Endothelial cell of umbilical vein (primary cell): Measurements from ENCODE around the gene ATP11C. TPM values are rescaled to one million over a fixed set of nuclear protein-coding genes. Genes with fewer than 3 reads are reported as not detected.

Experiments
- BruUV-seq: library from RNA; stranded (reverse); fragments of 400-500 nt; replicated peaks from 2 replicates; lab custom pipeline; 2021; lab: Mats Ljungman, UMichigan
- CTCF ChIA-PET: fragments of 300-600, 350-600 bp; sonication (Branson Sonifier 250); formaldehyde crosslinking; loops from one replicate; lab custom pipeline; 2021; ENCODE audit warnings: antibody characterized with exemption, inconsistent platforms; lab: Charles Lee
- POLR2A ChIA-PET: fragments of 300-600, 350-600 bp; sonication (Branson Sonifier 250); formaldehyde crosslinking; loops from one replicate; lab custom pipeline; 2021; ENCODE audit warnings: antibody characterized with exemption, inconsistent platforms; lab: Charles Lee
- DNase-seq: peaks from one replicate; pipeline ENCODE4 v3.0.0-alpha.2; 2011; ENCODE audit warnings: low read depth, low spot score
- FAIRE-seq: peaks from 2 replicates; lab custom pipeline; 2011; peaks lifted over from hg19 to GRCh38; lab: Jason Lieb, UNC
- H2AFZ ChIP-seq: 2 replicates; pipeline ENCODE4 v1.6.0; 2012; ENCODE audit warnings: low read depth, low read length, control low read depth, inconsistent platforms
- H3K27ac ChIP-seq: 2 replicates; pipeline ENCODE4 v1.5.1; 2011; ENCODE audit warnings: low read depth, mild to moderate bottlenecking, control low read depth, low read length, moderate library complexity; ENCODE audit not compliant: insufficient read depth
- H3K27me3 ChIP-seq, 2 experiments: 2 replicates each; pipeline versions ENCODE4 v1.6.0 to v1.6.1; 2011; ENCODE audit warnings: low read length in 2 of 2, mixed read lengths in 1 of 2; ENCODE audit not compliant: control insufficient read depth in 2 of 2, insufficient read depth in 2 of 2
- H3K36me3 ChIP-seq, 2 experiments: 2 replicates in 1 of 2; 3 replicates in 1 of 2; pipeline ENCODE4 v1.5.1; 2011; ENCODE audit warnings: low read length in 2 of 2, mild to moderate bottlenecking in 1 of 2, moderate library complexity in 1 of 2; ENCODE audit not compliant: control insufficient read depth in 2 of 2, insufficient read depth in 2 of 2; ENCODE audit errors: extremely low read depth in 1 of 2
- H3K4me1 ChIP-seq: 3 replicates; pipeline ENCODE4 v1.5.1; 2011; ENCODE audit warnings: mild to moderate bottlenecking, low read length; ENCODE audit not compliant: control insufficient read depth, insufficient read depth; ENCODE audit errors: extremely low read depth
- H3K4me2 ChIP-seq: 2 replicates; pipeline ENCODE4 v1.6.1; 2011; ENCODE audit warnings: low read length, control low read depth, mixed read lengths; ENCODE audit not compliant: insufficient read depth
- H3K4me3 ChIP-seq, 3 experiments: fragments of 200-600 bp in 1 of 3; sonication (generic), shearing (Covaris generic) in 1 of 3; replicated peaks in 1 of 3; 2 replicates each; pipeline ENCODE4 v1.5.1; 2011 to 2016; ENCODE audit warnings: control low read depth in 3 of 3, low read length in 3 of 3, mild to moderate bottlenecking in 2 of 3, inconsistent platforms in 1 of 3, low read depth in 1 of 3, moderate library complexity in 1 of 3; ENCODE audit not compliant: insufficient read depth in 1 of 3
- H3K79me2 ChIP-seq: 2 replicates; pipeline ENCODE4 v1.6.0; 2012; ENCODE audit warnings: low read length, inconsistent platforms; ENCODE audit not compliant: control insufficient read depth, insufficient read depth
- H3K9ac ChIP-seq: replicated peaks from 2 replicates; pipeline ENCODE3; 2011; ENCODE audit warnings: low read length, control low read depth; ENCODE audit not compliant: insufficient read depth; ENCODE audit errors: extremely low read depth
- H3K9me1 ChIP-seq: replicated peaks from 3 replicates; pipeline ENCODE4 v1.6.0; 2011; ENCODE audit warnings: mild to moderate bottlenecking, low read length; ENCODE audit not compliant: control insufficient read depth, insufficient read depth; ENCODE audit errors: extremely low read depth
- H3K9me3 ChIP-seq: replicated peaks from 2 replicates; pipeline ENCODE4 v1.5.1; 2012; ENCODE audit warnings: low read length, inconsistent platforms; ENCODE audit not compliant: control insufficient read depth, insufficient read depth
- H4K20me1 ChIP-seq: replicated peaks from 2 replicates; pipeline ENCODE3; 2011; ENCODE audit warnings: mild to moderate bottlenecking, low read length; ENCODE audit not compliant: control insufficient read depth, insufficient read depth; ENCODE audit errors: extremely low read depth
- EZH2 ChIP-seq: IDR thresholded peaks from 2 replicates; pipeline ENCODE4 v1.6.1; 2012; ENCODE audit warnings: borderline replicate concordance, low read depth, mild to moderate bottlenecking, moderate library complexity, low read length, inconsistent platforms; ENCODE audit not compliant: severe bottlenecking
- FOS ChIP-seq: IDR thresholded peaks from 2 replicates; pipeline ENCODE4 v1.6.1; 2011; ENCODE audit warnings: mild to moderate bottlenecking, low read length, moderate library complexity, borderline replicate concordance; ENCODE audit not compliant: insufficient read depth
- GATA2 ChIP-seq: IDR thresholded peaks from 2 replicates; pipeline ENCODE4 v1.7.0; 2011; ENCODE audit warnings: low read depth, mild to moderate bottlenecking, moderate library complexity, mixed read lengths, low read length; ENCODE audit not compliant: insufficient read length, insufficient read depth
- JUN ChIP-seq: IDR thresholded peaks from 2 replicates; pipeline ENCODE4 v1.6.1; 2011; ENCODE audit warnings: borderline replicate concordance, low read depth; ENCODE audit not compliant: insufficient read length, insufficient read depth
- MYC ChIP-seq: IDR thresholded peaks from one replicate; pipeline ENCODE4 v1.6.1; 2011; ENCODE audit warnings: mild to moderate bottlenecking, low read depth, low read length
- POLR2A ChIP-seq: IDR thresholded peaks from 2 replicates; pipeline ENCODE4 v1.6.1; 2012; ENCODE audit warnings: low read depth, mild to moderate bottlenecking, control low read depth, low read length
- POLR2AphosphoS5 ChIP-seq: IDR thresholded peaks from 2 replicates; pipeline ENCODE4 v1.6.1; 2012; ENCODE audit warnings: low read depth, mild to moderate bottlenecking, control low read depth, low read length, moderate library complexity; ENCODE audit not compliant: insufficient read depth
- dilution Hi-C: fragments of 300-500 bp; cut with MboI; formaldehyde crosslinking; loops from one replicate; pipeline ENCODE4 v1.15.0; 2019; ENCODE audit warnings: low sequenced_read_pairs; ENCODE audit not compliant: extremely low pct_ligation_motif_present
- intact Hi-C: fragments of 100-400 bp; cut with micrococcal nuclease; formaldehyde crosslinking; loops from one replicate; pipeline ENCODE4 v1.10.0; 2022
- polyA plus RNA-seq, 4 experiments: library from polyadenylated mRNA; depleted of rRNA in 3 of 4; stranded (reverse) in 3 of 4; unstranded in 1 of 4; fragments of >200 nt; gene quantifications; 2 replicates each; pipeline versions ENCODE4 v1.2.1 to v1.2.3, GENCODE V29; 2011 to 2012; ENCODE audit warnings: missing spikeins in 1 of 4
- total RNA-seq: library from RNA; stranded (reverse); gene quantifications from 2 replicates; pipeline ENCODE4 v1.2.3, GENCODE V29; 2021
- TF ChIP-seq, protein P1 (sequence below), 2 donors: IDR thresholded peaks; 1 replicate in 1 of 2; 2 replicates in 1 of 2; pipeline ENCODE4 v1.5.1; 2011; ENCODE audit warnings: low read length in 2 of 2, mild to moderate bottlenecking in 2 of 2, moderate library complexity in 2 of 2, control low read depth in 1 of 2, inconsistent platforms in 1 of 2, low read depth in 1 of 2; ENCODE audit not compliant: insufficient read depth in 1 of 2; ENCODE audit errors: extremely low read depth in 1 of 2
- TF ChIP-seq, protein P2 (sequence below): IDR thresholded peaks from 2 replicates; pipeline ENCODE4 v1.6.1; 2011; ENCODE audit not compliant: insufficient read depth, insufficient read length

The ATP11C gene
- total and polyA plus RNA-seq, 2 donors (not counting 3 experiments of a cell fraction or from before 2014, with no cell fraction given), result 9.1 to 31.8 TPM

DNA sequence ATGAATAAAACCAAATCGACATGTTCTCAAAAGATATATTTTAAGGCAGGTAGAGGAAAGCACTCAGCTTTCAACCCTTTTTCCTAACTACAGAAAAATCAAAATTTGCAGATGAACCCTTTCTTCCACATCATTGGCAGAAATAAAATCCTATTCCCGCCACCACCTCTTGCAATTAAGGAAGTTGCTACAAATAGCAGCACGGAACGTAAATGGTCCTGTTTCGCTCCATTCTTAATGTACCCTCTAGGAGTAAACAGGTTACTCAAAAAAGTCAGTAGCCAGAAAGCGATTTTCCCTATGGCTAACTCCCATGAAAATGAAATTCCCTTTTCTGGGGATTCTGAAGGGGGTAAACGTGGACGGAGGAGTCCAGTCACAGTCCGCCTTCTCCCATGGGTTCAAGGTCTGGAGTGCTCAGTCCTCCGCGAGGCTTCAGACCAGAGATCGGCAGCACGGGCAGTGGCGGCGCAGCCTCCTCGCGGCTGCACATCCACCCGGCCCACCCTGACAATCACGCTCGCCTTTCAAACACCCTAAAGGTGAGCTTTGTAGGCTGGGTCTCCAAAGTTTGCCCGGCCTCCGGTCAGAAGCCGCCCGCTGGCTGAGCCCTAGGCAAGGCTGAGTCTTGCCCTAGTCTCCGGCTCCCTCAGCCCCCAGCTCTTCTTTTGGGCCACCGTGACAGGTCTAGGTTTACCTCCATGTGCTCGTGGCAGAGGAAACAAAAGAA lies 1.8 kb downstream of the ATP11C start:
- H3K79me2 ChIP-seq, result peaks cover 52% of the 10 kb centered on the region
- FAIRE-seq, result peak; percentile 85
- H3K4me1 ChIP-seq, result peaks cover 11% of the 10 kb centered on the region
- H3K4me3 ChIP-seq, result peak overlapping the region; percentile 83 to 88 (median 85)
- dilution Hi-C loops (no loop called here), intact Hi-C loops (loop anchor here (5.0 to 10.0 kb wide), 2 partner anchors 169 to 196 kb away; no protein-coding TSS in a partner anchor)
- H3K9me3 ChIP-seq, result no peaks in the 10 kb centered on the region
- no peaks in the 10 kb centered on the region for H3K36me3 ChIP-seq
- H3K4me2 ChIP-seq, result peak overlapping the region; percentile 92
- H3K27ac ChIP-seq, result peak overlapping the region; percentile 41
- ChIA-PET CTCF (interaction anchor here (1.5 to 1.7 kb wide), 2 partner anchors 49 to 171 kb away, joined by 4 to 5 read pairs; no protein-coding TSS in a partner anchor), POLR2A (no interaction called here)
- H3K27me3 ChIP-seq, result no peaks in the 10 kb centered on the region
- TF ChIP-seq EZH2 (no peak), FOS (no peak), POLR2A (no peak), MYC (no peak), GATA2 (no peak), POLR2AphosphoS5 (no peak), JUN (no peak)
- TF ChIP-seq, protein P1, sequence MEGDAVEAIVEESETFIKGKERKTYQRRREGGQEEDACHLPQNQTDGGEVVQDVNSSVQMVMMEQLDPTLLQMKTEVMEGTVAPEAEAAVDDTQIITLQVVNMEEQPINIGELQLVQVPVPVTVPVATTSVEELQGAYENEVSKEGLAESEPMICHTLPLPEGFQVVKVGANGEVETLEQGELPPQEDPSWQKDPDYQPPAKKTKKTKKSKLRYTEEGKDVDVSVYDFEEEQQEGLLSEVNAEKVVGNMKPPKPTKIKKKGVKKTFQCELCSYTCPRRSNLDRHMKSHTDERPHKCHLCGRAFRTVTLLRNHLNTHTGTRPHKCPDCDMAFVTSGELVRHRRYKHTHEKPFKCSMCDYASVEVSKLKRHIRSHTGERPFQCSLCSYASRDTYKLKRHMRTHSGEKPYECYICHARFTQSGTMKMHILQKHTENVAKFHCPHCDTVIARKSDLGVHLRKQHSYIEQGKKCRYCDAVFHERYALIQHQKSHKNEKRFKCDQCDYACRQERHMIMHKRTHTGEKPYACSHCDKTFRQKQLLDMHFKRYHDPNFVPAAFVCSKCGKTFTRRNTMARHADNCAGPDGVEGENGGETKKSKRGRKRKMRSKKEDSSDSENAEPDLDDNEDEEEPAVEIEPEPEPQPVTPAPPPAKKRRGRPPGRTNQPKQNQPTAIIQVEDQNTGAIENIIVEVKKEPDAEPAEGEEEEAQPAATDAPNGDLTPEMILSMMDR (IDR thresholded peaks at IDR 0.05; ENCODE audit: extremely low read depth in 1 of 2, insufficient read depth in 1 of 2, low read depth in 1 of 2, low read length in 2 of 2), result no peak
- TF ChIP-seq, protein P2, sequence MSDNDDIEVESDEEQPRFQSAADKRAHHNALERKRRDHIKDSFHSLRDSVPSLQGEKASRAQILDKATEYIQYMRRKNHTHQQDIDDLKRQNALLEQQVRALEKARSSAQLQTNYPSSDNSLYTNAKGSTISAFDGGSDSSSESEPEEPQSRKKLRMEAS, result no peak
- no TSS peak for BruUV-seq
- peak overlapping the region; percentile 78 for H3K9ac ChIP-seq
- H3K9me1 ChIP-seq, result no peaks in the 10 kb centered on the region
- peak overlapping the region; percentile 26 for H2AFZ ChIP-seq
- DNase-seq, result peak; percentile 42
- H4K20me1 ChIP-seq, result peaks cover 2% of the 10 kb centered on the region
